Duodenal mucosa (tissue), 2 donors: ENCODE data around the gene LHCGR.
"Not testable (repeated sequence)": the region's sequence is repeated elsewhere in the genome, so short reads cannot be mapped to it uniquely, and the experiment has no call there.

ENCODE experiments used
- H3K27ac ChIP-seq: one replicate; pipeline ENCODE4 v1.7.0; 2013; ENCODE audit warnings: low read depth, low read length
- H3K27me3 ChIP-seq, 2 donors: one replicate each; pipeline ENCODE4 v1.7.0; 2013; ENCODE audit warnings: low read length in 2 of 2, control low read depth in 1 of 2; ENCODE audit not compliant: insufficient read depth in 2 of 2, control insufficient read depth in 1 of 2
- H3K36me3 ChIP-seq, 2 donors: one replicate each; pipeline ENCODE4 v1.7.0; 2013; ENCODE audit warnings: low read length in 2 of 2, control low read depth in 1 of 2; ENCODE audit not compliant: insufficient read depth in 2 of 2, control insufficient read depth in 1 of 2
- H3K4me1 ChIP-seq, 2 donors: one replicate each; pipeline ENCODE4 v1.7.0; 2013; ENCODE audit warnings: low read length in 2 of 2, control low read depth in 1 of 2; ENCODE audit not compliant: insufficient read depth in 2 of 2, control insufficient read depth in 1 of 2
- H3K4me3 ChIP-seq, 2 donors: one replicate each; pipeline ENCODE4 v1.7.0; 2013; ENCODE audit warnings: low read length in 2 of 2, low read depth in 1 of 2
- H3K9ac ChIP-seq, 2 donors: one replicate each; pipeline ENCODE4 v1.7.0; 2013; ENCODE audit warnings: low read length in 2 of 2, low read depth in 1 of 2
- H3K9me3 ChIP-seq, 2 donors: one replicate each; pipeline ENCODE4 v1.7.0; 2013; ENCODE audit warnings: low read length in 2 of 2, control low read depth in 1 of 2; ENCODE audit not compliant: control insufficient read depth in 1 of 2

Gene LHCGR

DNA sequence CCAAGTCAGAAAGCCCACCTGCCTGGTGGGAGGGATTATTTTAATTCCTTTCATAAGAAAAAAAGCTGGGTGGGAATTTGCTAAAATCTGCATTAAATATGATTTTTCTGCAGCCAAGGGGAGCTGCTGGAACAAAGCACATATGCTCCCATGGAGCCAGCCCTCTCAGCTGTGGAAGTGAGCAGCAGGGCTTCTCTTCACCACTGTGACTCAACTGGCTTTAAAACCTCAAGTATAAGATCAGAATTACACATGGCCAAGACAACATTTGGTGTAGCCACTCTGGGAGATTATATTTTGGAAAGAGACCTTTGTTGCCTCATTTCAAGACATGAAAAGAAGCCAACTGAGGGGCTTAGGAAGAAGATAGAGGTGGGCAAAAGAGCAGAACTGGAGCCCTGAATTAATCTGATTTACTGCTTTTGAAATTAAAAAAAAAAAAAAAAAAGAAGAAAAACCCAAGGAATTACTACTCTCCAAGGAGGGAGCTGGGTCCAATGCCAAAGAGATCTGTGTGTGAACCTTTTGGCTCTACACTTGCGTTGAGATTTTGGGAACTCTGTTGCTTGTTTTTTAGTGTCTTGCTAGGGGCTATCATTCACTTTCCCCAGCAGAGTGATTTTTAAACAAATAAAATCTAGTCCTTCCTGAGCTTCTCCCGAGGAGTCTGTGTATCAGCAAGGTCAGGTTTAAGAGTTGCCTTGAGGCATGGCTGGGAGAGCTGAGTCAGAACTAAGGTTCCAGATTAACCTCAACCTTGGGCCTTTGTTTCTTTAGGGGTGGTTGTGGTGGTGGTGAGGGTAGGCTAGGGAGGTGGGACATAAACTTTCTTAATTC lies 6.0 kb downstream of the LHCGR start:
- Histone ChIP-seq H3K4me1 (no peaks in the 10 kb centered on the region), H3K4me3 (no peak overlapping the region), H3K9me3 (no peaks in the 10 kb centered on the region), H3K9ac (no peak overlapping the region), H3K27ac (no peak overlapping the region), H3K36me3 (no peaks in the 10 kb centered on the region), H3K27me3 (peaks cover 0 to 5% of the 10 kb centered on the region in 2 donors)

DNA sequence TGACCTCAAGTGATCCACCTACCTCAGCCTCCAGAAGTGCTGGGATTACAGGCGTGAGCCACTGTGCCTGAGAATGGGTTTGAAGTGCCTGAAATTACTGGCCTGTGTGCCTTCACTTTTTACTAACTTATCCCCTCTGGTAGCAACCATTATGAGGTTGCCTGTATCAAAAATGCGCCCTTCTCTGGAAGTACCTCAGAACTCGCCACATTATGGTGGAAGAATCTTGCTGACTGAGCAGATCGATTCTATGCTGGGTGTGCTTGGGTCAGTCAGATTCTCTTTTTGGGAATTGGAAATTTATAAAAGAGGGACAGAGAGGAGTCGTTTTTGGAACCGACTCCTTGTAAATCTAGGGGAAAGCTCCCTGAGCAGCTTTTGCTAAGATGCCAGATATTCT lies 8.2 kb downstream of the LHCGR start:
- H3K36me3 ChIP-seq = no peaks in the 10 kb centered on the region
- no peak overlapping the region for H3K4me3 ChIP-seq
- H3K27me3 ChIP-seq = no peaks in the 10 kb centered on the region
- no peaks in the 10 kb centered on the region for H3K4me1 ChIP-seq
- no peak overlapping the region for H3K27ac ChIP-seq
- no peak overlapping the region for H3K9ac ChIP-seq
- no peaks in the 10 kb centered on the region for H3K9me3 ChIP-seq

DNA sequence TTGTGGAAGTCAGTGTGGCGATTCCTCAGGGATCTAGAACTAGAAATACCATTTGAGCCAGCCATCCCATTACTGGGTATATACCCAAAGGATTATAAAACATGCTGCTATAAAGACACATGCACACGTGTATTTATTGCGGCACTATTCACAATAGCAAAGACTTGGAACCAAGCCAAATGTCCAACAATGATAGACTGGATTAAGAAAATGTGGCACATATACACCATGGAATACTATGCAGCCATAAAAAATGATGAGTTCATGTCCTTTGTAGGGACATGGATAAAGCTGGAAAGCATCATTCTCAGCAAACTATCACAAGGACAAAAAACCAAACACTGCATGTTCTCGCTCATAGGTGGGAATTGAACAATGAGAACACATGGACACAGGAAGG lies 16.3 kb downstream of the LHCGR start:
- not testable (repeated sequence) for H3K27ac ChIP-seq, H3K36me3 ChIP-seq, H3K9me3 ChIP-seq, H3K9ac ChIP-seq, H3K4me3 ChIP-seq, H3K4me1 ChIP-seq, H3K27me3 ChIP-seq

- no peak overlapping the region for H3K4me3 ChIP-seq
- H3K27me3 ChIP-seq = no peaks in the 10 kb centered on the region
- no peak overlapping the region for H3K27ac ChIP-seq
- H3K9me3 ChIP-seq = no peaks in the 10 kb centered on the region
- no peaks in the 10 kb centered on the region for H3K36me3 ChIP-seq
- no peak overlapping the region for H3K9ac ChIP-seq
- no peaks in the 10 kb centered on the region for H3K4me1 ChIP-seq
Measured at GRCh38 chr2:48738806-48739205, 16.7 kb downstream of the LHCGR start.

DNA sequence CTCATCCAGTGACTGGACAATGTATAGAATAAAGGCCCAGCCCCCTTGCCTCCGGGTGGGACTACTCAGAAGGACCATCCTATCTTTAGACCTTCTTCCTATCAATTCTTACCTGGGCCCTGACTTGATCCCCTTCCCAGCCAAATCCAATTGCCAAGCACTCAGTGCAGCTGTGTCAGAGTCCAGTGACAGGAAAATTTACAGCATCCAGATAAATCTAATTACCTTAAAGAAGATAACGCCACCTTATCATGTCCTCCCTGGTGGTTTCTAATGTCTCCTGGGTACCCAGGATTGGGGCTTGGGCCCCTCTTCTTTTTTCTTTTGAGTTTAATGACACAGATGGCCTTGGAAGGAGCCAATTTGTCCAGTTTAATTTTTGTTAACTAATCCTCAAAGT lies 19.3 kb downstream of the LHCGR start:
- no peaks in the 10 kb centered on the region for H3K4me1 ChIP-seq
- no peaks in the 10 kb centered on the region for H3K27me3 ChIP-seq
- H3K27ac ChIP-seq = no peak overlapping the region
- no peak overlapping the region for H3K4me3 ChIP-seq
- no peaks in the 10 kb centered on the region for H3K36me3 ChIP-seq
- H3K9me3 ChIP-seq = no peaks in the 10 kb centered on the region
- H3K9ac ChIP-seq = no peak overlapping the region

DNA sequence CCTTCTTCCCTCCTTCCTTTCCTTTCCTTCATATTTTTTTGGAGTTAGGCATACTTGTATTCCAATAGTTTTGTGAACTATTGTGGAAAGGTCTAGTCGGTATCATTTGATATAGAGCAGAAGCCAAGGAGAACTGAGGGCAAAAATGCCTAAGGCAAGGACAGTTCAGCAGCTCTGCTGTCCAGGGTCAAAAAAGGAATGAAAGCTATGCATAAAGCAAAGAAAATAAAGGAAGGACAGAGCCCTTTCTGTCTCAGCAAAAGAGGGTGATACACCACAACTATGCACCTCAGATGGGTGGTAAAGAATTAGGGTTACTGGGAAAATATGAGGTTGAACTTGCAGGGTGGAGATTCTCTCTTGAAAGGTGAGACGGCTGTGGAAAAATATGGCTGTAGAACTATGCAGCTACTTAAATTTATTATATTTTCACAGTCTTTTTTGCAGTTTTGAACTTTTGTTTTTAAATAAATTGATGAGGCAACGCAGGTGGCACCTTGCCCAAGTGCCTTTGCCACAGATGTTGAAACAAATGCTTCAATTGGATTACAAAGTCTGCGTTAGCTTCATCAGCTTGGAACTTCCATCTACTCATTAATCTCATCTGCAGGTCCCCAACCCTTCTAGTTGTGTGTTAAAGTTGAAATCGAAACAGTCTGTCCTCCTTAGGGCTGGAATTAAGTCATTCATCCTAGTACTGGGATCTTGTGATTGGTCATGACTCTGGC lies 20.8 kb downstream of the LHCGR start:
- H3K27ac ChIP-seq = no peak overlapping the region
- H3K9me3 ChIP-seq = no peaks in the 10 kb centered on the region
- H3K27me3 ChIP-seq = no peaks in the 10 kb centered on the region
- no peaks in the 10 kb centered on the region for H3K4me1 ChIP-seq
- H3K4me3 ChIP-seq = no peak overlapping the region
- H3K9ac ChIP-seq = no peak overlapping the region
- no peaks in the 10 kb centered on the region for H3K36me3 ChIP-seq

DNA sequence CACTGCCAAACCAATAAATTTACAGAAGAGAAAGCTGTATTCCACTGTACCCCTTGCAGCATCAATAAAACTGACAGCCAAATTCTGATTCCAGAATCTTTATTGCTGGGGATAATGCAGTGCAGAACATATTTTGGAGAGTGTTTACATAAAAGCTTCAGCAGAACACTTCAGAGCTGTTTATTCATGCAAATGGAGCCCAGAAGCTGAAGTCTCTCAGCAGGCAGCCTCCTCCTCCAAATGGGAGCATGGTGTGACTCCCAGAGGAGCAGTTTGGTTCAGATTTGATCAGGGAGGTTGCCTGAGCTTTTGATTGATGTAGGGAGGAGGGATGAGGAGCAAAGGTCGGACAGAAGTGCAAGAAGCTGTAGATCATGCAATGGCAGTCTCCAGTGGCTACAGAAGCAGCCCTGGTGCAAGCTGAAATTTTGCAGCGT lies 22.4 kb downstream of the LHCGR start:
- H3K4me3 ChIP-seq = no peak overlapping the region
- H3K27ac ChIP-seq = no peak overlapping the region

GRCh38 chr2:48728840-48729239 lies 26.7 kb downstream of the LHCGR start:
- no peaks in the 10 kb centered on the region for H3K9me3 ChIP-seq
- H3K36me3 ChIP-seq = no peaks in the 10 kb centered on the region
- H3K9ac ChIP-seq = no peak overlapping the region
- H3K4me3 ChIP-seq = no peak overlapping the region
- H3K27ac ChIP-seq = no peak overlapping the region
- H3K4me1 ChIP-seq = no peaks in the 10 kb centered on the region
- no peaks in the 10 kb centered on the region for H3K27me3 ChIP-seq

More for the DNA sequence above, 22.4 kb downstream of the LHCGR start:
- Histone ChIP-seq H3K9ac (no peak overlapping the region), H3K9me3 (no peaks in the 10 kb centered on the region), H3K36me3 (no peaks in the 10 kb centered on the region), H3K27me3 (no peaks in the 10 kb centered on the region), H3K4me1 (no peaks in the 10 kb centered on the region)

DNA sequence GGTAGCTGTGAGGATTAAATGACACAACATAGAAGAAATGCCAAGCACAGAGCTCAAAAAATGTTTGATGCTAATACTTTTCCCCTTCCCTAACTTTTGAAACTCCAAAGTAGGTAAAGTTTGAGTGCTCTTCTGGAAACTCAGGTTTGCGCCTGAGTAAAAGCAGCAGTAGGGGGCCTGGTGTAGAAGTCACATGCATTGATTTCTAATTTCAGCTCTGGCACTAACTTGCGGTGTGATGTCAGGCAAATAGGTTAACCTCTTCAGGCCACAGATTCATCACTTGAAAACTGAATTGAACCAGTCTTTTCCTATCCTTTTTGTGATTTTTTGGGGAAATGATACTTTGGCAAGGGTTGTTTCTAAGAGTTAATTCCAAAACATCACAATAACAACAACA lies 27.2 kb downstream of the LHCGR start:
- no peak overlapping the region for H3K9ac ChIP-seq
- no peak overlapping the region for H3K27ac ChIP-seq
- H3K27me3 ChIP-seq = no peaks in the 10 kb centered on the region
- H3K36me3 ChIP-seq = no peaks in the 10 kb centered on the region
- H3K4me1 ChIP-seq = no peaks in the 10 kb centered on the region
- H3K4me3 ChIP-seq = no peak overlapping the region
- no peaks in the 10 kb centered on the region for H3K9me3 ChIP-seq

DNA sequence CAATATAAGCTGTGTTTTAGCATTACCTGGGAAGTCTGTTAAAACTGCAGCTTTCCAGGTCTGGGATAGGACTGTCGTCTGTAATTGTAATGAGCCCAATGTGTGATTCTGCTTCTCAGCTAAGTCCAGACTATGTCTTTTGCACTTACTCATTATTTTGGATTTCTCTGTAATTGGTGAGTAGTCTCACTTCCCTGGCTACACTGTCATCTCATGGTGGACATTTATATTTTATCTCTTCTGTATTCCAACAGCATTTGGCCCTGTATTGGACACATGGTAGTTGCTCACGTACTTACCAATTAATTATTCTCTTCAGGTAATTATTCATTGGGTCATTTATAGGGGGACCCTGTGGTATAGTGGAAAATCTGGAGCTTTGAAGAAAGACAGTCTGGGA lies 28.0 kb downstream of the LHCGR start:
- no peaks in the 10 kb centered on the region for H3K4me1 ChIP-seq
- no peaks in the 10 kb centered on the region for H3K9me3 ChIP-seq
- no peak overlapping the region for H3K9ac ChIP-seq
- H3K27ac ChIP-seq = no peak overlapping the region
- no peaks in the 10 kb centered on the region for H3K27me3 ChIP-seq
- H3K4me3 ChIP-seq = no peak overlapping the region
- no peaks in the 10 kb centered on the region for H3K36me3 ChIP-seq
